CD4-positive, alpha-beta T cell (primary cell): ENCODE data around the gene LDB2. TPM values are rescaled to one million over a fixed set of nuclear protein-coding genes. Genes with fewer than 3 reads are reported as not detected.

Source experiments
- ATAC-seq: fragments of 200-7000 bp; cut with Tn5 transposase; one replicate; pipeline ENCODE4 v1.10.0; 2022; ENCODE audit warnings: mild to moderate bottlenecking; ENCODE audit not compliant: poor library complexity
- CTCF ChIA-PET: fragments of 350-600 bp; sonication (Branson Sonifier 250); formaldehyde crosslinking; loops from one replicate; lab custom pipeline; 2021; ENCODE audit warnings: antibody characterized with exemption, inconsistent platforms; lab: Charles Lee
- POLR2A ChIA-PET: fragments of 350-600 bp; sonication (Branson Sonifier 250); formaldehyde crosslinking; loops from one replicate; lab custom pipeline; 2021; ENCODE audit warnings: antibody characterized with exemption, inconsistent platforms; lab: Charles Lee
- DNase-seq, 14 experiments: peaks; one replicate each; pipeline ENCODE4 v3.0.0-alpha.2; 2013 to 2020; ENCODE audit warnings: mixed read lengths in 2 of 14
- H3K27ac ChIP-seq, 2 donors: one replicate each; pipeline versions ENCODE4 v1.5.1 to v1.7.0; 2013; ENCODE audit warnings: low read length in 2 of 2, low read depth in 1 of 2, mild to moderate bottlenecking in 1 of 2
- H3K27me3 ChIP-seq, 2 experiments: 1 replicate in 1 of 2; 2 replicates in 1 of 2; pipeline versions ENCODE4 v1.6.1 to v1.7.0; 2013; ENCODE audit warnings: low read length in 2 of 2, control low read depth in 1 of 2, mild to moderate bottlenecking in 1 of 2, moderate library complexity in 1 of 2; ENCODE audit not compliant: insufficient read depth in 2 of 2, control insufficient read depth in 1 of 2
- H3K36me3 ChIP-seq: one replicate; pipeline ENCODE4 v1.6.1; 2013; ENCODE audit warnings: low read length, control low read depth; ENCODE audit not compliant: insufficient read depth
- H3K4me1 ChIP-seq: one replicate; pipeline ENCODE4 v1.6.1; 2013; ENCODE audit warnings: low read length, control low read depth; ENCODE audit not compliant: insufficient read depth
- H3K4me3 ChIP-seq: one replicate; pipeline ENCODE4 v1.5.1; 2013; ENCODE audit warnings: mild to moderate bottlenecking, low read length, moderate library complexity
- H3K9me3 ChIP-seq, 2 experiments: 1 replicate in 1 of 2; 2 replicates in 1 of 2; pipeline versions ENCODE4 v1.6.1 to v1.7.0; 2013; ENCODE audit warnings: low read length in 2 of 2, mild to moderate bottlenecking in 2 of 2, control low read depth in 1 of 2, moderate library complexity in 1 of 2; ENCODE audit not compliant: control insufficient read depth in 1 of 2, insufficient read depth in 1 of 2
- H3K27ac Mint-ChIP-seq: one replicate; pipeline ENCODE4 v1.8.0; 2020; ENCODE audit warnings: mixed read lengths
- H3K27me3 Mint-ChIP-seq: one replicate; pipeline ENCODE4 v1.8.0; 2021; ENCODE audit warnings: mixed read lengths
- H3K36me3 Mint-ChIP-seq: one replicate; pipeline ENCODE4 v1.8.0; 2021; ENCODE audit warnings: low read depth, mixed read lengths
- H3K4me1 Mint-ChIP-seq: one replicate; pipeline ENCODE4 v1.8.0; 2021; ENCODE audit warnings: low read depth, mixed read lengths
- H3K4me3 Mint-ChIP-seq: one replicate; pipeline ENCODE4 v1.8.0; 2020; ENCODE audit warnings: mild to moderate bottlenecking, mixed read lengths
- H3K9me3 Mint-ChIP-seq: one replicate; pipeline ENCODE4 v1.8.0; 2020; ENCODE audit warnings: mixed read lengths
- intact Hi-C, 2 experiments: fragments of 100-400 bp; cut with DNase I in 1 of 2; cut with micrococcal nuclease in 1 of 2; formaldehyde crosslinking; loops; one replicate each; pipeline versions ENCODE4 v1.15.1 to v1.9.0; 2023 to 2025; cut with DNase I, micrococcal nuclease
- total RNA-seq, 174 experiments: library from RNA in 2 of 174; stranded (reverse) in 2 of 174; gene quantifications; one replicate each; pipeline ENCODE4 v1.2.3 and lab custom pipeline; 2021 to 2026
- TF ChIP-seq, protein P1 (sequence below): fragments of 200-600 bp; IDR thresholded peaks from one replicate; pipeline ENCODE4 v1.8.0; 2022; ENCODE audit warnings: antibody characterized with exemption, mild to moderate bottlenecking

The LDB2 gene
- total RNA-seq, 2 experiments from 2014 or later = not detected

DNA sequence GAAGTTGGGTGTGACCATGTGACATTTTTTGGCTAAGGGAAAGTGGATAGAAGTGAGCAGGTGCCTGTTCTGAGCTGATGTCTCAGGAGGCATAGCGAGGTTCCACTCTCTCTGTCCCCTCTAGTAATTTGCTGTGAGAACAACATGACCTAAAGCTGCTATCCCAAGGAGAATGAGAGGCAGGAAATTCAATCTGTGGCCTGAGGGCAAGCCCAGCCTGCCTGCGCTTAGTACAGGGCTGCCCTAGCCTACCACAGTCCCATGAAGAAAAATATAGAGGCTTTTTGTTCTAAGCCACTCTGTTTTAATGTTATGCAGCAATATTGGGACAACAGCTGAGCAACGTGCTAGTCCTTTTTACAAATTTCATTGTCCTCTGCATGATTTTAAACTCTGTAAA lies 193.1 kb downstream of the LDB2 start:
- no peak overlapping the region for H3K27ac Mint-ChIP-seq
- Histone ChIP-seq H3K9me3 (no peaks in the 10 kb centered on the region), H3K36me3 (no peaks in the 10 kb centered on the region), H3K4me3 (no peak overlapping the region), H3K27me3 (no peaks in the 10 kb centered on the region), H3K4me1 (no peaks in the 10 kb centered on the region), H3K27ac (no peak overlapping the region)
- peaks cover 2% of the 10 kb centered on the region for H3K9me3 Mint-ChIP-seq
- CTCF ChIA-PET = no interaction called here
- TF ChIP-seq, protein P1, sequence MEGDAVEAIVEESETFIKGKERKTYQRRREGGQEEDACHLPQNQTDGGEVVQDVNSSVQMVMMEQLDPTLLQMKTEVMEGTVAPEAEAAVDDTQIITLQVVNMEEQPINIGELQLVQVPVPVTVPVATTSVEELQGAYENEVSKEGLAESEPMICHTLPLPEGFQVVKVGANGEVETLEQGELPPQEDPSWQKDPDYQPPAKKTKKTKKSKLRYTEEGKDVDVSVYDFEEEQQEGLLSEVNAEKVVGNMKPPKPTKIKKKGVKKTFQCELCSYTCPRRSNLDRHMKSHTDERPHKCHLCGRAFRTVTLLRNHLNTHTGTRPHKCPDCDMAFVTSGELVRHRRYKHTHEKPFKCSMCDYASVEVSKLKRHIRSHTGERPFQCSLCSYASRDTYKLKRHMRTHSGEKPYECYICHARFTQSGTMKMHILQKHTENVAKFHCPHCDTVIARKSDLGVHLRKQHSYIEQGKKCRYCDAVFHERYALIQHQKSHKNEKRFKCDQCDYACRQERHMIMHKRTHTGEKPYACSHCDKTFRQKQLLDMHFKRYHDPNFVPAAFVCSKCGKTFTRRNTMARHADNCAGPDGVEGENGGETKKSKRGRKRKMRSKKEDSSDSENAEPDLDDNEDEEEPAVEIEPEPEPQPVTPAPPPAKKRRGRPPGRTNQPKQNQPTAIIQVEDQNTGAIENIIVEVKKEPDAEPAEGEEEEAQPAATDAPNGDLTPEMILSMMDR = no peak
- POLR2A ChIA-PET = no interaction called here
- H3K27me3 Mint-ChIP-seq = no peaks in the 10 kb centered on the region
- H3K4me3 Mint-ChIP-seq = no peak overlapping the region
- intact Hi-C loops = no loop called here
- no peaks in the 10 kb centered on the region for H3K4me1 Mint-ChIP-seq
- ATAC-seq (no peak), DNase-seq (no peak)
- H3K36me3 Mint-ChIP-seq = no peaks in the 10 kb centered on the region

DNA sequence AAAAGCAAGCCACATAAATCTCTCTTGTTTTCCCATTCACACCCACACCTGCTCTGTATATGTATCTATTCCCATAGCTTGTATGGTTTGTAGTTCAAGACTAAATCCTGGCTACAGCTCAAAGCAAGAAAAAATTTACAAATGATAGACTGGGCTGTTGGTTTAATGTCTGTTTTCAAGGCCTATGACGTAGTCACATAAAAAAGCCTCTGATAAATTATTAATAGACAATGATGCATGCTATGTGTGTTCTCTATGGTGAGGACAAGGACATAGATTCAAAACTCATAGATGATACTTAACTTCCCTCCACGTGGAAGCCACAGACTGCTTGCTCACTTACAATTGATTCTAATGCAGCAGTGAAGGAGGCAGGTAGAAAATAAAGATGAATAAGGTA lies 194.0 kb downstream of the LDB2 start:
- TF ChIP-seq, protein P1 = no peak
- Histone ChIP-seq H3K27ac (no peak overlapping the region), H3K4me1 (no peaks in the 10 kb centered on the region), H3K4me3 (no peak overlapping the region), H3K9me3 (no peaks in the 10 kb centered on the region), H3K27me3 (no peaks in the 10 kb centered on the region), H3K36me3 (no peaks in the 10 kb centered on the region)
- H3K27me3 Mint-ChIP-seq = no peaks in the 10 kb centered on the region
- H3K4me3 Mint-ChIP-seq = no peak overlapping the region
- H3K4me1 Mint-ChIP-seq = no peaks in the 10 kb centered on the region
- no peaks in the 10 kb centered on the region for H3K36me3 Mint-ChIP-seq
- no peak overlapping the region for H3K27ac Mint-ChIP-seq
- ChIA-PET CTCF (no interaction called here), POLR2A (no interaction called here)
- peaks cover 2% of the 10 kb centered on the region for H3K9me3 Mint-ChIP-seq
- intact Hi-C loops = no loop called here
- ATAC-seq (no peak), DNase-seq (no peak)

DNA sequence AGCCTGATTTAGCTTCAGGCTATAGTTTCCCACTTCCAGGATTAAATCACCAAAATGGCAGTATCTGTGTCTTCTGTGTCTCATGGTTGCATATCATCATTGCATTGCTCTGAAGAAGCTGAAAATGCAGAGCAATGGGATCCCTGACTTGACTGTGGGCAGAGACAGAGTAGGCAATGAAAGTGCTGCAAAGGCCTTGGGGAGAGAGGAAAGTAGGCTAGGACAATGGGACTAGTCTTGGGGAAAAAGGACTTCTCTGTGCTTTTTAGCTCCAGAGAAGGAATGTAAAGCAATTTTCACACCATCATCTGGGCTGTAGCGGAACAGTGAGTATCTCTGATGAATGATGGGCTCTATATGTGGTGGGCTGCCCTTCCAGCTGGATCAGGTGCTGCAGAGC lies 202.5 kb downstream of the LDB2 start:
- Histone ChIP-seq H3K9me3 (no peaks in the 10 kb centered on the region), H3K4me1 (no peaks in the 10 kb centered on the region), H3K36me3 (no peaks in the 10 kb centered on the region), H3K27me3 (no peaks in the 10 kb centered on the region), H3K27ac (no peak overlapping the region), H3K4me3 (no peak overlapping the region)
- H3K36me3 Mint-ChIP-seq = no peaks in the 10 kb centered on the region
- H3K27ac Mint-ChIP-seq = no peak overlapping the region
- no peaks in the 10 kb centered on the region for H3K4me1 Mint-ChIP-seq
- ChIA-PET CTCF (no interaction called here), POLR2A (no interaction called here)
- DNase-seq (no peak), ATAC-seq (no peak)
- TF ChIP-seq, protein P1 = no peak
- no peak overlapping the region for H3K4me3 Mint-ChIP-seq
- intact Hi-C loops = no loop called here
- H3K9me3 Mint-ChIP-seq = no peaks in the 10 kb centered on the region
- H3K27me3 Mint-ChIP-seq = no peaks in the 10 kb centered on the region
